K562 (cell line): ENCODE results near the gene LAMB2. TPM values are rescaled to one million over a fixed set of nuclear protein-coding genes. Genes with fewer than 3 reads are reported as not detected.

Experiments used
- ATAC-seq: fragments of 200-7000 bp; cut with Tn5 transposase; 3 replicates; pipeline ENCODE4 v1.9.1; 2020; ENCODE audit warnings: moderate library complexity
- BruUV-seq: library from RNA; stranded (reverse); fragments of 400-500 nt; replicated peaks from 2 replicates; lab custom pipeline; 2021; lab: Mats Ljungman, UMichigan
- CTCF ChIA-PET: fragments of 300-600 bp; formaldehyde crosslinking; extraction: SDS; loops from one replicate; lab custom pipeline; 2021; ENCODE audit warnings: low intra/inter-chr PET ratio; lab: Yijun Ruan, JAX
- POLR2A ChIA-PET: fragments of 300-600, 350-650 bp; sonication (Branson Sonifier 250); formaldehyde crosslinking; extraction: SDS; loops from one replicate; lab custom pipeline; 2021; ENCODE audit warnings: antibody characterized with exemption, inconsistent platforms; lab: Yijun Ruan, JAX
- DNase-seq, 4 experiments: peaks; one replicate each; pipeline versions ENCODE4 v3.0.0 to v3.0.0-alpha.2; 2011 to 2018; ENCODE audit warnings: low spot score in 3 of 4, mixed read lengths in 3 of 4; ENCODE audit errors: extremely low read depth in 1 of 4
- FAIRE-seq: peaks from 2 replicates; lab custom pipeline; 2011; peaks lifted over from hg19 to GRCh38; lab: Jason Lieb, UNC
- H2AFZ ChIP-seq: 2 replicates; pipeline ENCODE4 v1.6.0; 2011; ENCODE audit warnings: low read depth, low read length, control low read depth, inconsistent platforms
- H3K27ac ChIP-seq: fragments of 200-600 bp; 3 replicates; pipeline ENCODE4 v1.8.0; 2011; ENCODE audit warnings: low read depth, mild to moderate bottlenecking, control low read depth, inconsistent platforms, low read length, moderate library complexity, mixed read lengths; ENCODE audit errors: extremely low read depth
- H3K27me3 ChIP-seq, 2 experiments: fragments of 300-600 bp in 1 of 2; 2 replicates in 1 of 2; 3 replicates in 1 of 2; pipeline versions ENCODE4 v1.6.0 to v1.8.0; 2011; ENCODE audit warnings: inconsistent platforms in 2 of 2, low read length in 2 of 2, mild to moderate bottlenecking in 1 of 2, mixed read lengths in 1 of 2, moderate library complexity in 1 of 2; ENCODE audit not compliant: control insufficient read depth in 2 of 2, insufficient read depth in 2 of 2
- H3K36me3 ChIP-seq: fragments of 300-600 bp; 3 replicates; pipeline ENCODE4 v1.8.0; 2011; ENCODE audit warnings: mild to moderate bottlenecking, low read length, inconsistent platforms; ENCODE audit not compliant: control insufficient read depth, insufficient read depth
- H3K4me1 ChIP-seq, 2 experiments: fragments of 200-600 bp in 1 of 2; replicated peaks in 1 of 2; 2 replicates in 1 of 2; 3 replicates in 1 of 2; pipeline versions ENCODE4 v1.5.1 to v1.8.0; 2011; ENCODE audit warnings: inconsistent platforms in 2 of 2, low read length in 2 of 2, mild to moderate bottlenecking in 1 of 2, mixed read lengths in 1 of 2, moderate library complexity in 1 of 2; ENCODE audit not compliant: control insufficient read depth in 2 of 2, insufficient read depth in 2 of 2
- H3K4me2 ChIP-seq: 2 replicates; pipeline ENCODE4 v1.6.1; 2011; ENCODE audit warnings: low read length, control low read depth, inconsistent platforms, mixed read lengths; ENCODE audit not compliant: insufficient read depth
- H3K4me3 ChIP-seq: fragments of 200-600 bp; sonication (generic), shearing (Covaris generic); 2 replicates; pipeline ENCODE4 v1.5.1; 2016; ENCODE audit warnings: control low read depth, inconsistent platforms
- H3K79me2 ChIP-seq: fragments of 200-600 bp; 3 replicates; pipeline ENCODE4 v1.8.0; 2011; ENCODE audit warnings: low read length, inconsistent platforms; ENCODE audit not compliant: control insufficient read depth, insufficient read depth
- H3K9ac ChIP-seq, 2 experiments: 2 replicates each; pipeline versions ENCODE4 v1.6.0 to v1.6.1; 2011; ENCODE audit warnings: low read depth in 2 of 2, low read length in 2 of 2, control low read depth in 1 of 2, inconsistent platforms in 1 of 2, mild to moderate bottlenecking in 1 of 2, mixed read lengths in 1 of 2; ENCODE audit not compliant: insufficient read depth in 1 of 2
- H3K9me1 ChIP-seq: one replicate; pipeline ENCODE4 v1.6.0; 2011; ENCODE audit warnings: inconsistent platforms, mild to moderate bottlenecking, low read length, moderate library complexity; ENCODE audit not compliant: control insufficient read depth, insufficient read depth
- H3K9me3 ChIP-seq: replicated peaks from 2 replicates; pipeline ENCODE4 v1.5.1; 2011; ENCODE audit warnings: low read depth, low read length, inconsistent platforms; ENCODE audit not compliant: control insufficient read depth, insufficient read depth
- H4K20me1 ChIP-seq: replicated peaks from 2 replicates; pipeline ENCODE4 v1.6.1; 2011; ENCODE audit warnings: low read length, inconsistent platforms, mixed read lengths; ENCODE audit not compliant: control insufficient read depth, insufficient read depth
- E4F1 ChIP-seq: fragments of 250-450 bp; sonication (Bioruptor Pico); IDR thresholded peaks from 2 replicates; pipeline ENCODE4 v1.5.0; 2021; ENCODE audit warnings: mild to moderate bottlenecking, borderline replicate concordance
- EHMT2 ChIP-seq: fragments of 450-650 bp; IDR thresholded peaks from 2 replicates; pipeline ENCODE4 v1.6.1; 2018; ENCODE audit warnings: antibody characterized with exemption
- GTF2F1 ChIP-seq: IDR thresholded peaks from 2 replicates; pipeline ENCODE4 v1.6.1; 2011; ENCODE audit warnings: low read depth, low read length, improper control_type of control experiment
- HLTF ChIP-seq: fragments of 450-650 bp; IDR thresholded peaks from 2 replicates; pipeline ENCODE4 v1.6.1; 2016
- HNRNPLL ChIP-seq: fragments of 200-400 bp; formaldehyde crosslinking; IDR thresholded peaks from 2 replicates; pipeline ENCODE4 v1.6.1; 2017; ENCODE audit warnings: low read length, low read depth, mild to moderate bottlenecking; ENCODE audit not compliant: poor library complexity, severe bottlenecking
- IRF9 ChIP-seq: fragments of 450-650 bp; IDR thresholded peaks from 2 replicates; pipeline ENCODE4 v1.6.1; 2016; ENCODE audit warnings: missing biosample characterization, missing genetic modification characterization
- MTA3 ChIP-seq: fragments of 450-650 bp; formaldehyde crosslinking; IDR thresholded peaks from 2 replicates; pipeline ENCODE4 v1.6.1; 2017; ENCODE audit warnings: mild to moderate bottlenecking, borderline replicate concordance
- RREB1 ChIP-seq: fragments of 250-450 bp; sonication (Bioruptor Pico); IDR thresholded peaks from 2 replicates; pipeline ENCODE4 v1.4.0; 2020
- STAG1 ChIP-seq: sonication (generic); formaldehyde crosslinking; IDR thresholded peaks from 2 replicates; pipeline ENCODE4 v1.5.0; 2020; ENCODE audit warnings: missing genetic modification reagents, borderline replicate concordance
- ZNF444 ChIP-seq: fragments of 250-450 bp; sonication (Bioruptor Pico); IDR thresholded peaks from 2 replicates; pipeline ENCODE4 v1.4.0; 2020; ENCODE audit warnings: mild to moderate bottlenecking, moderate library complexity
- ZNF551 ChIP-seq: fragments of 250-450 bp; sonication (Bioruptor Pico); IDR thresholded peaks from 2 replicates; pipeline ENCODE4 v1.5.0; 2021; ENCODE audit warnings: mild to moderate bottlenecking, moderate library complexity
- WGBS: fragments of 100-300 bp; shearing (Covaris generic); methylation state at CpG from one replicate; pipeline ENCODE4 v1.1.6; 2016; ENCODE audit warnings: low coverage, mixed read lengths; ENCODE audit not compliant: insufficient coverage; ENCODE audit errors: missing lambda C conversion rate; 5-methylcytosine and 5-hydroxymethylcytosine counted together
- in situ Hi-C: fragments of 300-500 bp; cut with MboI; formaldehyde crosslinking; loops from 4 replicates; pipeline ENCODE4 v1.15.0; 2018; ENCODE audit warnings: inconsistent platforms, mixed read lengths
- intact Hi-C: fragments of 100-400 bp; cut with micrococcal nuclease; formaldehyde crosslinking; loops from 2 replicates; pipeline ENCODE4 v1.14.2; 2022
- polyA plus RNA-seq, 8 experiments: library from polyadenylated mRNA; depleted of rRNA in 4 of 8; stranded (reverse) in 5 of 8; unstranded in 3 of 8; fragments of >200 nt; fragmentation: Nextera tagmentation in 2 of 8; fragmentation: Illumina TruSeq in 1 of 8; extraction: Ambion mirVana in 2 of 8; extraction: Trizol in 1 of 8; gene quantifications; 2 replicates each; pipeline versions ENCODE4 v1.2.1 to v1.2.3, GENCODE V29; 2011 to 2014; ENCODE audit warnings: inconsistent platforms in 1 of 8, missing spikeins in 1 of 8
- total RNA-seq, 7 experiments: library from RNA; depleted of rRNA in 6 of 7; stranded (reverse); fragments of >200 nt in 6 of 7; fragmentation: Illumina TruSeq in 2 of 7; extraction: Trizol in 2 of 7; gene quantifications; 2 replicates each; pipeline versions ENCODE4 v1.2.1 to v1.2.3, GENCODE V29; 2011 to 2021; ENCODE audit warnings: low replicate concordance in 1 of 7

Gene LAMB2
- total and polyA plus RNA-seq, 9 of the 15 experiments (the other 6 are each of a cell fraction or from before 2014, with no cell fraction given) = 1.4 to 26.0 (median 16.2) TPM

DNA sequence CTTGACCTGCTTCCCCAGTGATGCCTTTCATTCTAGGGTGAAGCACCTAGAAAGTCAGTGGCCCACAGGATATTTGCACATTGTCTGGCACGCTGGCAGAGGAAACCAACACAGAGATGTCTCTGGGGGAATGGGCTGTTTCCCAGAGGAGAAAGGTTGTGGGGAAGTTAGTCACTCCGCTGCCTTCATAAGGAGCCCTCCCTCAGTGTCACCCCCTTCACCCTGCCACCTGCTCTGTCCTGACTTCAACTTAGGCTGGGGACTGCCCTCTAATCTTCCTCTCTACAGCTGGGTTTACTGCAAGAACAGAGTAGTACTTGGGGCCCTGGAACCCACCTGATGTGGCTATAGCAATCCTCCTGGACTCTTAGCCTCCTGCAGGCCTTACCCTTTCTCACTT lies 44.2 kb upstream of the LAMB2 start (continued):
- TF ChIP-seq ZNF444 = no peak
- TF ChIP-seq HLTF = no peak
- TF ChIP-seq E4F1 (CRISPR knock-in tag) = no peak
- no peak for TF ChIP-seq MTA3
- TF ChIP-seq HNRNPLL = no peak

DNA sequence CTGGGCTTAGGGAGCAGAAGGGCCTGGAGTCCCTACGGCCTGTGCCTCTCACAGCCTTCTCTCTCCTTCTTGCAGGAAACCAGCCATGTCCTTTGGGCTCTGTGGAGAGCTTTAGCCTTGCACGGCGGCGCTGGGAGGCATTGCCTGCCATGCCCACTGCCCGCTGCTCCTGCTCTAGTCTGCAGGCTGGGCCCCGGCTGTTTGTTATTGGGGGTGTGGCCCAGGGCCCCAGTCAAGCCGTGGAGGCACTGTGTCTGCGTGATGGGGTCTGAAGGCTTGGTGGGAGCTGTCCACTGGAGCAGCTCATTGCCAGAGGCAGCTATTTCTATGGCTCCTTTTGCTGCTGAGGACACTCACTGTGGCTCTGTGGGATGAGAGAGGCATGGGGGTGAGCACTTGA lies 42.7 kb upstream of the LAMB2 start:
- Histone ChIP-seq H3K9ac (no peak overlapping the region), H4K20me1 (no peaks in the 10 kb centered on the region; the same call in 1 of the 2 replicates), H3K79me2 (peaks cover 25% of the 10 kb centered on the region), H3K27ac (no peak overlapping the region), H3K4me2 (no peak overlapping the region), H3K9me1 (peaks cover 3% of the 10 kb centered on the region), H3K4me1 (peaks cover 26 to 50% of the 10 kb centered on the region in 2 experiments), H3K36me3 (peaks cover 16% of the 10 kb centered on the region), H3K4me3 (no peak overlapping the region), H3K27me3 (no peaks in the 10 kb centered on the region), H2AFZ (no peak overlapping the region), H3K9me3 (no peaks in the 10 kb centered on the region)
- WGBS = 100% methylated on average over 1 of the region's 8 CpGs
- in situ Hi-C loops (no loop called here), intact Hi-C loops (no loop called here)
- POLR2A ChIA-PET = interaction anchor here (1.2 kb wide), 1 partner anchor 156 kb away, joined by 3 read pairs; no protein-coding TSS in a partner anchor
- ATAC-seq = no peak
- DNase-seq = no peak
- no peak for FAIRE-seq
- CTCF ChIA-PET = no interaction called here
- no TSS peak for BruUV-seq
- TF ChIP-seq STAG1 (no peak), RREB1 (no peak), IRF9 (tag) (no peak), GTF2F1 (no peak), ZNF551 (CRISPR knock-in tag) (no peak), EHMT2 (no peak)
